RWPE2 (cell line): ENCODE measurements around the gene APOE.
"Not testable (repeated sequence)": the region's sequence is repeated elsewhere in the genome, so short reads cannot be mapped to it uniquely, and the experiment has no call there.

Source experiments
- ATAC-seq: fragments of 200-7000 bp; cut with Tn5 transposase; 3 replicates; pipeline ENCODE4 v1.9.1; 2021; ENCODE audit warnings: low read depth
- DNase-seq: peaks from one replicate; pipeline ENCODE4 v3.0.0-alpha.2; 2020; ENCODE audit warnings: low spot score
- H3K27ac ChIP-seq: fragments of 450-650 bp; 2 replicates; pipeline ENCODE4 v1.5.1; 2017; ENCODE audit warnings: mild to moderate bottlenecking; ENCODE audit not compliant: poor library complexity, severe bottlenecking
- H3K27me3 ChIP-seq: fragments of 250-450 bp; sonication (Bioruptor Pico); 2 replicates; pipeline ENCODE4 v1.5.1; 2021; ENCODE audit warnings: mild to moderate bottlenecking, moderate library complexity; ENCODE audit not compliant: insufficient read depth, poor library complexity, severe bottlenecking
- H3K36me3 ChIP-seq: fragments of 250-450 bp; sonication (Bioruptor Pico); 2 replicates; pipeline ENCODE4 v1.5.1; 2020; ENCODE audit warnings: low read depth, mild to moderate bottlenecking, moderate library complexity
- H3K4me1 ChIP-seq: fragments of 250-450 bp; sonication (Bioruptor Pico); 2 replicates; pipeline ENCODE4 v1.5.1; 2021; ENCODE audit warnings: mild to moderate bottlenecking, moderate library complexity; ENCODE audit not compliant: insufficient read depth, poor library complexity, severe bottlenecking
- H3K4me3 ChIP-seq: fragments of 250-450 bp; sonication (Bioruptor Pico); 2 replicates; pipeline ENCODE4 v1.5.1; 2021; ENCODE audit warnings: mild to moderate bottlenecking, moderate library complexity; ENCODE audit not compliant: severe bottlenecking
- H3K9me3 ChIP-seq: fragments of 250-450 bp; sonication (Bioruptor Pico); 2 replicates; pipeline ENCODE4 v1.5.1; 2021; ENCODE audit warnings: mild to moderate bottlenecking, moderate library complexity; ENCODE audit not compliant: severe bottlenecking
- TF ChIP-seq, protein P1 (sequence below): fragments of 450-650 bp; IDR thresholded peaks from one replicate; pipeline ENCODE4 v1.5.1; 2017; ENCODE audit warnings: mild to moderate bottlenecking, moderate library complexity; ENCODE audit not compliant: poor library complexity, severe bottlenecking

The APOE gene

DNA sequence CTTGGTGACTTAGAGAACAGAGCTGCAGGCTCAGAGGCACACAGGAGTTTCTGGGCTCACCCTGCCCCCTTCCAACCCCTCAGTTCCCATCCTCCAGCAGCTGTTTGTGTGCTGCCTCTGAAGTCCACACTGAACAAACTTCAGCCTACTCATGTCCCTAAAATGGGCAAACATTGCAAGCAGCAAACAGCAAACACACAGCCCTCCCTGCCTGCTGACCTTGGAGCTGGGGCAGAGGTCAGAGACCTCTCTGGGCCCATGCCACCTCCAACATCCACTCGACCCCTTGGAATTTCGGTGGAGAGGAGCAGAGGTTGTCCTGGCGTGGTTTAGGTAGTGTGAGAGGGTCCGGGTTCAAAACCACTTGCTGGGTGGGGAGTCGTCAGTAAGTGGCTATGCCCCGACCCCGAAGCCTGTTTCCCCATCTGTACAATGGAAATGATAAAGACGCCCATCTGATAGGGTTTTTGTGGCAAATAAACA lies 18.7 kb downstream of the APOE start:
- H3K4me3 ChIP-seq: no peak overlapping the region
- TF ChIP-seq, protein P1, sequence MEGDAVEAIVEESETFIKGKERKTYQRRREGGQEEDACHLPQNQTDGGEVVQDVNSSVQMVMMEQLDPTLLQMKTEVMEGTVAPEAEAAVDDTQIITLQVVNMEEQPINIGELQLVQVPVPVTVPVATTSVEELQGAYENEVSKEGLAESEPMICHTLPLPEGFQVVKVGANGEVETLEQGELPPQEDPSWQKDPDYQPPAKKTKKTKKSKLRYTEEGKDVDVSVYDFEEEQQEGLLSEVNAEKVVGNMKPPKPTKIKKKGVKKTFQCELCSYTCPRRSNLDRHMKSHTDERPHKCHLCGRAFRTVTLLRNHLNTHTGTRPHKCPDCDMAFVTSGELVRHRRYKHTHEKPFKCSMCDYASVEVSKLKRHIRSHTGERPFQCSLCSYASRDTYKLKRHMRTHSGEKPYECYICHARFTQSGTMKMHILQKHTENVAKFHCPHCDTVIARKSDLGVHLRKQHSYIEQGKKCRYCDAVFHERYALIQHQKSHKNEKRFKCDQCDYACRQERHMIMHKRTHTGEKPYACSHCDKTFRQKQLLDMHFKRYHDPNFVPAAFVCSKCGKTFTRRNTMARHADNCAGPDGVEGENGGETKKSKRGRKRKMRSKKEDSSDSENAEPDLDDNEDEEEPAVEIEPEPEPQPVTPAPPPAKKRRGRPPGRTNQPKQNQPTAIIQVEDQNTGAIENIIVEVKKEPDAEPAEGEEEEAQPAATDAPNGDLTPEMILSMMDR: no peak
- DNase-seq: no peak
- no peaks in the 10 kb centered on the region for H3K4me1 ChIP-seq
- H3K27me3 ChIP-seq: no peaks in the 10 kb centered on the region
- no peaks in the 10 kb centered on the region for H3K9me3 ChIP-seq
- no peaks in the 10 kb centered on the region for H3K36me3 ChIP-seq
- no peak overlapping the region for H3K27ac ChIP-seq
- no peak for ATAC-seq

DNA sequence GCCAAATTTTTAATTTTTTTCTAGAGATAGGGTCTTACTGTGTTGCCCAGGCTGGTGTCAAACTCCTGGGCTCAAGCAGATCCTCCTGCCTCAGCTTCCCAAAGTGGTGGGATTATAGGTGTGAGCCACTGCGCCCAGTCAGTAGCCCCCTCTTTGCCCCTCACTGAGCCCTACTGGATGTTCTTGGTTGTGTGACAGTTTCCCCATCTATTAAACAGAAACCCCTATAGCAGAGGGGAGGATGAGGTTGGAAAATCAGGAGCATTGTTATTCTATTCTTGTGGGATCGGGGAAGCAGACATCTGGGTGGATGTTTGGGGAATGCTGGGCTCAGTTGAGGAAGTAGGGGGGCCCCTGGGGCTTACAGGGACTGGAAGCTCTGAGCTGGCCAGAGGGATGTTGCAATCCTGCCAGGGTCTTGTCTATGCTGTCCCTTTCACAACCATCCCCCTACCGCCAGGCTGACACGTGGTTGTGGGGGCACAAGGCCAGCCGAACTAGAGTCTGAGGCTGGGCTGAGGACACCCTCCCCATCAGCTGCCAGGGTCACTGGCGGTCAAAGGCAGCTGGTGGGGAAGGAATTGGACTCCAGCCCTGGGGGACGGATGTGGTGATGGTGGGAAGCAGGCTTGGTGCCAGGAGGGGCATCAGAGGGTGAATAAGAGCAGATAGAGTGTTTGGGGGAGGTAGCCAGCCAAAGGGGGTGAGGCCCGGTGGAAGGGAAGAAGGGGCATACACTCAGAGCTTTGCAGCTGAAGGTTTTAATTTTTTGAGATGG lies 19.7 kb downstream of the APOE start:
- H3K27ac ChIP-seq: no peak overlapping the region
- H3K4me1 ChIP-seq: no peaks in the 10 kb centered on the region
- H3K9me3 ChIP-seq: no peaks in the 10 kb centered on the region
- H3K36me3 ChIP-seq: no peaks in the 10 kb centered on the region
- no peaks in the 10 kb centered on the region for H3K27me3 ChIP-seq
- DNase-seq: no peak
- no peak for ATAC-seq
- no peak overlapping the region for H3K4me3 ChIP-seq
- TF ChIP-seq, protein P1: no peak

DNA sequence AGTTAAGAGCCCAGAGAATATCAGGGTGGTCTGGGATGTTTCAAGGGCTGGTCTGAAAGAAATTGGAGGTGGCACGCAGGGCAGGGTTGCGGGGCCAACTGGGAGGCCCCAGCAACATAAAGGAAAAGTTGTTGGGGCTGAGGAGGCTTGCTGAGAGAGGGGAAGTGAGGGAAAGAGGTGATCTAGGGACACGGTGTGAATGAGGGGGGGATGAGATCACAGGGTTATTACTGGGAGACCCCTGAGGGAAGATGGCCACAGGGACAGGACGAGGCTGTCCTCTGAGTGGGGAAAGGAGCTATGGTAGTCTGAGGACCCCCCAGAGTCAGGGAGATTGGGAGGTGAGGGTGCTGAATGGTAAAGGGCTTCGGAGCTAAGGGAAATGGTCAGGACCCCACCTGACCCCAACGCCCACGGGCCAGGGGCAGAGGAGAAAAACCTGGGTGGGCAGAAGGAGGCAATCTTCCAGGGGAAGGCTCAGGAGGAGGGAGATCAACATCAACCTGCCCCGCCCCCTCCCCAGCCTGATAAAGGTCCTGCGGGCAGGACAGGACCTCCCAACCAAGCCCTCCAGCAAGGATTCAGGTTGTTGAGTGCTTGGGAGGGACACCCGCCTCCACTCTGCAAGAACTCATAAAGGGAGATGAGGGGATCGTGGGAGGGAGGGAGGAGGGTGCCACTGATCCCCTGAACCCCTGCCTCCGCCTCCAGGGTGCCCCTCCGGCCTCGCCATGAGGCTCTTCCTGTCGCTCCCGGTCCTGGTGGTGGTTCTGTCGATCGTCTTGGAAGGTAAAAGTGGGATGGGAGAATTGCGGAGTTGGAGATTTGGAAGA lies 20.9 kb downstream of the APOE start:
- H3K36me3 ChIP-seq, H3K4me3 ChIP-seq, DNase-seq, H3K4me1 ChIP-seq, H3K9me3 ChIP-seq, H3K27ac ChIP-seq, H3K27me3 ChIP-seq: not testable (repeated sequence)
- peak; percentile 28; the same call in 2 of the 3 replicates for ATAC-seq

DNA sequence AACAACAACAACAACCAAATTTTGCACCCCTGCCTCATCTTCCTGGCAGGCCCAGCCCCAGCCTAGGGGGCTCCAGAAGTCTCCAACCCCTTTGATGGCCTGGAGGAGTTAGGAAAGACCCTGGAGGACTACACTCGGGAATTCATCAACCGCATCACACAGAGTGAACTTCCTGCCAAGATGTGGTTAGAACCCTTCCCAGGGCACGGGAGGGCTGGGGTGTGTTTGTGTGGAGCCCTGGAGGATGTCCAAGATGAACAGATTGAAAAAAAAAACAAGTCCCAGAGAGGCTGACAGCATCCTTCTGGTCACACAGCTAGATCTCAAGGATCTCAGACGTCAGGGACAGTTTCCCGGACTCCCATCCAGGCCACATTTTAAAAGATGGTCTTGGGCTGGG lies 22.1 kb downstream of the APOE start:
- no peak overlapping the region for H3K27ac ChIP-seq

DNA sequence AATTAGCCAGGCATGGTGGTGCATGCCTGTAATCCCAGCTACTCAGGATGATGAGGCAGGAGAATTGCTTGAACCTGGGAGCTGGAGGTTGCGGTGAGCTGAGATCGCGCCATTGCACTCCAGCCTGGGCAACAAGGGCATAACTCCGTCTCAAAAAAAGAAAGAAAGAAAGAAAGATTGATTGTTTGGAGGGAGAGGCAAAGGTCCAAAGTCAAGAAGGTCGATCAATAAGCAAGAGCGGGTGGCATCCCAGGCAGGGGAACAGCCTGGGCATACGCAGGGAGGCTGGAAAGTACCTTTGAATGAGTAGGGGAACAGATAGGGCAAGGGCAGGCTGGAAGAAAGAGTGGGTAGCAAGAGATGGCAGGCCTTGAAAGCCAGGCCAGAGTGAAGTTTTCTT lies 24.5 kb downstream of the APOE start:
- H3K4me1 ChIP-seq: no peaks in the 10 kb centered on the region

More for the DNA sequence above, 22.1 kb downstream of the APOE start:
- no peak for DNase-seq
- Histone ChIP-seq H3K27me3 (no peaks in the 10 kb centered on the region), H3K4me1 (no peaks in the 10 kb centered on the region), H3K9me3 (no peaks in the 10 kb centered on the region), H3K4me3 (no peak overlapping the region), H3K36me3 (no peaks in the 10 kb centered on the region)
- TF ChIP-seq, protein P1: no peak
- no peak for ATAC-seq

More for the DNA sequence above, 24.5 kb downstream of the APOE start:
- Histone ChIP-seq H3K9me3 (no peaks in the 10 kb centered on the region), H3K27me3 (no peaks in the 10 kb centered on the region), H3K4me3 (no peak overlapping the region), H3K36me3 (no peaks in the 10 kb centered on the region), H3K27ac (no peak overlapping the region)
- DNase-seq (no peak), ATAC-seq (no peak)
- TF ChIP-seq, protein P1: no peak
